SK-N-MC (cell line): ENCODE data around the gene ISG20.

Experiments
- EZH2 ChIP-seq: fragments of 200-600 bp; sonication (generic); IDR thresholded peaks from one replicate; pipeline ENCODE4 v1.6.1; 2017; ENCODE audit warnings: antibody characterized with exemption
- FOXP2 ChIP-seq: optimal IDR thresholded peaks from 2 replicates; pipeline ENCODE3; 2011; ENCODE audit warnings: mild to moderate bottlenecking, moderate library complexity; ENCODE audit not compliant: insufficient read depth; ENCODE audit errors: extremely low read length, control extremely low read depth
- POLR2AphosphoS5 ChIP-seq: IDR thresholded peaks from 2 replicates; pipeline ENCODE4 v1.6.1; 2012; ENCODE audit warnings: mild to moderate bottlenecking, low read depth, low read length, borderline replicate concordance

- no peak for TF ChIP-seq EZH2
- TF ChIP-seq POLR2AphosphoS5 = no peak
- TF ChIP-seq FOXP2 = no peak
These were observed 14.5 kb upstream of the ISG20 start for GRCh38 chr15:88624156-88624970.
